CD4-positive, alpha-beta T cell treated with Interleukin-17A for 4 hours (primary cell): ENCODE data around the gene GRM8.

Experiments
- DNase-seq: peaks from one replicate; pipeline ENCODE4 v3.0.0-alpha.2; 2020; ENCODE audit warnings: mixed read lengths

The GRM8 gene

GRCh38 chr7:126803990-126804389 lies 448.8 kb downstream of the GRM8 start:
- DNase-seq, result no peak

DNA sequence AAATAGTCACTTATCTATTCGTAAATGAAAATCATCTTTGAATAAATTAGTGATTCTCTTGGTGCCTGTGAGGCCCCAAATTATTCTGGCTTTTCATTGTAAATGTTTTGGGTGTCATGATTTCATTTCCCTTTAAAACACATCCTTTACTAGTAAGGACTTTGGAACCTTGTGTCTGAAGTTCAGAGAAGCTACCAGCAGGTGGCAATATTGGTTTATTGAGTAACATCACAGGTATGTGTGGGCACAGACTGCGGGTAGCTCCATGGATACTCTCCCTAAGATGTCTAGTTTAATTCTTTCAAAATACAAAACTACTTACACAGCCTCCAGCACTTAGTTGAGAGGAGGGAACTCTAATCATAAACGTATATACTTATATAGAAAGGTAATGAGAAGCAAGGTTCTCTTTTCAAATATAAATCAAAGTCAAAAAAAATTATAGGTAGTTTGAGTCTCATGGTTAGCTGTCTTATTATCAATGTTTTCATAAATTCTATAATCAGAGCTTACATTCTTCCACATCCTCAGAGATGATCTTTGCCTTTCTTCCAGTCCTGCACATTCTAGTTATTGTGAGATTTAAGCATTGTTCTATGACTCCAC lies 449.6 kb downstream of the GRM8 start:
- DNase-seq, result peak; percentile 20

- no peak for DNase-seq
Measured at GRCh38 chr7:126801733-126802132, 451.0 kb downstream of the GRM8 start.

DNA sequence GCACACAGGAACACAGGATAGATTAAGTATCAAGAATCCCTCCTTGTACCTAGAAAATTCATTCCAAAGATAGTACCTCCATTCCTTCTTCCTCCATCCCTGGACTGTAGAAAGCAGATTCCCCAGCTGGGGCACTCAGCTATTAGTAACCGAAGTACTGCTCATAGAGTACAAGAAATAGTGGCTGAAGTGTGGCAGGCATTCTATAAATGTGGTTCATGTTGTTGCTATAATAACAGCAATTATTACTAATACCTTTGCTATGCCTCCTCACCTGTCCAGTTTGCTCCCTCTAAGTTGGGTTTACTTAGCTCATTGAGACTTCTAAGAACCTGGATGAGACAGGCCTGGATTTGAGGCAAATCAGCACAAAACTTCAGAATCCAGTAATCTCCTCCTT lies 453.2 kb downstream of the GRM8 start:
- DNase-seq, result no peak

- no peak for DNase-seq
Measured at GRCh38 chr7:126792521-126792920, 460.2 kb downstream of the GRM8 start.

GRCh38 chr7:126791306-126791705 lies 461.4 kb downstream of the GRM8 start:
- no peak for DNase-seq

GRCh38 chr7:126790763-126791162 lies 462.0 kb downstream of the GRM8 start:
- DNase-seq, result no peak

- no peak for DNase-seq
Measured at GRCh38 chr7:126783613-126784012, 469.1 kb downstream of the GRM8 start.

GRCh38 chr7:126780993-126781392 lies 471.7 kb downstream of the GRM8 start:
- DNase-seq, result no peak

DNA sequence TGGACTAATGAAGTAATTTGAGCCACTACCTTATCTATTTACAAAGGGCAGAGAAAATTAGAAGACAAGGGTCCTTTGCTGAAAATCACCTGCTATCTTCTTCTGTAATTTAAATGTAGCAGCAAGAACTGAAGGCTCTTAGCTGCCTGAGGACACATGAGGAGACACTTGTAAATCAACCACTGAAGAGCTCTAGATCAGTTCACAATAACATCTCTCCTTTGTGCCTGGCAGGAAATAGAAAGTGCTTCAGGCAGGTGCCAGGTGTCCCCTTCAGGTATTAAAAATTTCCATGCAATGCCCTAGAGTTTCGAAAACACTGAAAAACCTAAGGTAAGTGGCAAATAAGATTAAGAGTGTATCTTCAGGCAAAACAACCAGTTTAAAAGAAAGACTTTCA lies 474.6 kb downstream of the GRM8 start:
- no peak for DNase-seq

GRCh38 chr7:126776498-126776897 lies 476.2 kb downstream of the GRM8 start:
- DNase-seq, result no peak

DNA sequence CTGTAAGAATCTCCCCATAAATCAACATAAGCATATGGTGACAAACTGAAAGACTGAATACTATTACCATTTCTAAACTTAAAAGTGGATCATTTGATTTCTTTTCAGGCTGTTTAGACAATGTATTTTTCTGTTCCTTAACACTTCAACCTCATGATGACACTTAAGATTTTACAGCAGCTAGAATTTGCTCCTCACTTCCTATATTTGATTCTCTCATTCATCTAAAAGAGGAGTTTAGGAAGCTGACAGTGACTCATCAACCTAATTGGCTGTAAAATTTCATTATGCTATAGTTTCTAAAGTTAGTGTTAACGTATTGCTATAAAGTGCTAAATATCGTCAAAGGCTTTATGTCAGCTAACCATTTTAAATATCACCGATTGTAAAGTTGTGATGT lies 478.7 kb downstream of the GRM8 start:
- no peak for DNase-seq

DNA sequence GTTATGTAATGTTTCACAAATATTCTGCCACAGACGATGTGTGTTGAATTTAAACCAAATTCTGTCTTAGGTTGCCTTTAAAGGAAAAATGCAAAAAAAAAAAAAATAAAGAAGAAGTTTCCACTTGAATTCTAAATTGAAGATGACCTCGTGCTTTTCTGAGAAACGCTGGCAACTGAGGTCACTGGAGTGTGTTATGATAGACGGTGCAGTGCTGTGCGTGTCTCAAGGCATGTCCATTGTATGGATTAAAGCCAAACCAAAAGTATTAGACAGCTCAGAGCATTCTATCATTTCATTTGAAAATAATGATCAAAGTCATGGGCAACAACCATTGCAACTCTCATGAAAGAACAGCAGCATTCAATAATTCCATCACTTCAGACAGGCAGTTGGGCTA lies 483.9 kb downstream of the GRM8 start:
- DNase-seq, result no peak

DNA sequence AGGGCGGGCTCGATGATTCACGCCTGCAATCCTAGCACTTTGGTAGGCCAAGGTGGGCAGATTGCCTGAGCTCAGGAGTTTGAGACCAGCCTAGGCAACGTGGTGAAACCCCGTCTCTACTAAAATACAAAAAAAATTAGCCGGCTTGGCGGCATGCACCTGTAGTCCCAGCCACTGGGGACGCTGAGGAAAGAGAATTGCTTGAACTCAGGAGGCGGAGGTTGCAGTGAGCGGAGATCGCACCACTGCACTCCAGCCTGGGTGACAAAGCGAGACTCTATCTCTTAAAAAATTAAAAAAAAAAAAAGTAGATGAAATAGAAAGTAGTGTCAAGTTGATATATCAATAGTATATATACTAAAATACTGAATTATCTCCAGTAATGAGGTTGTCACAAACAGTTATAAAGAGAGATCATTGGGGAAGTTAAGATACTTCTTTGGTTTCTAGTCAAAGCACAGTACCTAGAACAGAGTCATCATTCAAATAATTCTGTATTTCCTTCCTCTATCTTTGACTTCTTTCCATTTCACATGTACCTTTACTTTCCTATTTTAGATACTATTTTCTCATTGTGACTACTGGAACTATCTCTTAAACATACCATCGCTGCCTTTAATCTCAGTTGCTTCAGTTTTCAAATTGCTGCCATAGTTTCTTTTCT lies 491.7 kb downstream of the GRM8 start:
- no peak for DNase-seq

DNA sequence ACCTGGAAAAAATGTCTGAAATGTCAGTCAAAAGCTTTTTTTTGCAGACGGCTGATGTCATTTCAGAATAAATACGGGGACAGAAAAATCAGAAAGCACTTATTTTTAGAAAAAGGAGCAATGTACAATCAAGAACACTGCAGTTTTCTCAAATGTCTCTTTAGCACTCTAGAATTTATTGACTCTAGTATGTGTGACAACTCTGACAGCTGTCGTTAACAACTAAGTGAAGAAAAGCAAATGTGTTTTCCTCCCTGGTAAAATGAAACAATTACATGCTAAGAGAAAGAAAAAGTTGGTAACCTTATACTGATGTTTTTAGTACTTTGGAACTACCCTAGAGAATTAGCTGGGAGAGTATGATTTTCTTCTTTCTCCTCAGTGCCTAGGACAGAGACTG lies 497.4 kb downstream of the GRM8 start:
- no peak for DNase-seq

- no peak for DNase-seq
Measured at GRCh38 chr7:126750207-126750911, 502.4 kb downstream of the GRM8 start.

- no peak for DNase-seq
Measured at GRCh38 chr7:126728967-126729366, 523.8 kb downstream of the GRM8 start.

DNA sequence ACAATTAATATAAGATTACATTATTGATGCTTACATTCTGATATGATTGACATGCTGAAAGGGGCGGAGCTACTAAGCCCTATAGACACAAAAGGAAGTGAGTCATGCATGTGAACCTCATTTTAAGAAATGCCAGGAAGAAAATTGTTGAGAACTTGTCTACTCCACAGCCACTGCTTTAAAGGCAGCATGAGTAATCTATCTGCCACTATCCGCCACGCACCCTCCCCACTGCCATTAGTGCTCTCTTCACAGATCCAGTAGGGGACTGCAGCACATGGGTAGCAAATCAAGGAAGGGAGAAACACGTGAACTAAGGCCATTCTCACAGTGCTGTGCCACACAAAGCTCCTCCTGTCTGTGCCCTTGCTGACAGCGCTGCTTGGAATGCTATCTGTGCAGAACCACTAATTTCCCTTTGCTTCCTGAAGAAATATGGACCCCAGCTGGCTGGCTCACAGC lies 524.8 kb downstream of the GRM8 start:
- DNase-seq, result peak; percentile 3

- DNase-seq, result no peak
Measured at GRCh38 chr7:126723966-126724544, 528.7 kb downstream of the GRM8 start.

GRCh38 chr7:126720232-126720631 lies 532.5 kb downstream of the GRM8 start:
- no peak for DNase-seq

DNA sequence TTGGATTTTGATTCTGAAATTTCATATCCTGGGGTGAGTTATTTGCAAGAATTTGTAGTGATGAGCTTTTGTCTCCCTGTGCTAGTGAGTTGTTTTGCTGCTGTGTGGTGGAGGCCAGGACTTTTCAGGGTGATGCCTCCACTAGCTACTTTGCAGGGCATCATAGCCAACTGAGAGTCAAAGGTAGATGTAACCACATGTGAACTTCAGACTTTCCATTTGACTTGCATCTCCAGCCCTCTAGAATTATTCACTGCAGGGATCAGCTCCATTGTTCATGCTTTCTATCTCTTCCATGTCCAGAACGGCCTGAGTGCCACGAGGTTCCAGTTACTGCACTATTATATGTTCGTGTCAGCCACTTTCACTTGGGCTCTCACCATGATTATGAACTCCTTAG lies 534.3 kb downstream of the GRM8 start:
- DNase-seq, result no peak

- DNase-seq, result no peak
Measured at GRCh38 chr7:126716321-126716720, 536.4 kb downstream of the GRM8 start.

GRCh38 chr7:126715076-126715475 lies 537.7 kb downstream of the GRM8 start:
- no peak for DNase-seq
